Measurements from ENCODE around the gene GLS.

GLS gene

GRCh38 chr2:190889175-190889943 is 8.7 kb downstream of the GLS start:
- FAIRE-seq = no peak

- no peak for FAIRE-seq
Observed at GRCh38 chr2:190891372-190891771, 10.8 kb downstream of the GLS start.

GRCh38 chr2:190891889-190892288 is 11.3 kb downstream of the GLS start:
- FAIRE-seq = no peak

- no peak for FAIRE-seq
Observed at GRCh38 chr2:190893157-190893556, 12.5 kb downstream of the GLS start.

- no peak for FAIRE-seq
Observed at GRCh38 chr2:190896477-190896876, 15.9 kb downstream of the GLS start.

GRCh38 chr2:190903693-190904450 is 23.3 kb downstream of the GLS start:
- FAIRE-seq = no peak

- FAIRE-seq = no peak
Observed at GRCh38 chr2:190904640-190905261, 24.1 kb downstream of the GLS start.

- no peak for FAIRE-seq
Observed at GRCh38 chr2:190908532-190908931, 27.9 kb downstream of the GLS start.

GRCh38 chr2:190909680-190910079 is 29.1 kb downstream of the GLS start:
- no peak for FAIRE-seq

- peak; percentile 74 for FAIRE-seq
Observed at GRCh38 chr2:190910341-190911136, 29.9 kb downstream of the GLS start.

- no peak for FAIRE-seq
Observed at GRCh38 chr2:190911813-190912212, 31.2 kb downstream of the GLS start.

GRCh38 chr2:190912726-190913125 is 32.1 kb downstream of the GLS start:
- FAIRE-seq = no peak

- FAIRE-seq = no peak
Observed at GRCh38 chr2:190913725-190914124, 33.1 kb downstream of the GLS start.

- no peak for FAIRE-seq
Observed at GRCh38 chr2:190916829-190917228, 36.2 kb downstream of the GLS start.

- FAIRE-seq = peak; percentile 11
Observed at GRCh38 chr2:190920085-190920484, 39.5 kb downstream of the GLS start.

GRCh38 chr2:190922376-190922775 is 41.8 kb downstream of the GLS start:
- FAIRE-seq = no peak

- FAIRE-seq = no peak
Observed at GRCh38 chr2:190927301-190927700, 46.7 kb downstream of the GLS start.

- no peak for FAIRE-seq
Observed at GRCh38 chr2:190929919-190930318, 49.3 kb downstream of the GLS start.

- FAIRE-seq = no peak
Observed at GRCh38 chr2:190930411-190930810, 49.8 kb downstream of the GLS start.

GRCh38 chr2:190932514-190932913 is 51.9 kb downstream of the GLS start:
- no peak for FAIRE-seq

- FAIRE-seq = peak; percentile 76
Observed at GRCh38 chr2:190933361-190933760, 52.7 kb downstream of the GLS start.

GRCh38 chr2:190935054-190935453 is 54.4 kb downstream of the GLS start:
- peak; percentile 88 for FAIRE-seq

GRCh38 chr2:190938771-190939335 is 58.2 kb downstream of the GLS start:
- FAIRE-seq = peak; percentile 83

Measured in G401.6 (cell line).